Activated T-cell treated with anti-CD3 and anti-CD28 coated beads for 48 hours (primary cell): ENCODE results near the gene DNPH1.

Source experiments
- DNase-seq: peaks from one replicate; pipeline ENCODE4 v3.0.0-alpha.2; 2020; ENCODE audit warnings: low read depth

DNPH1 gene

DNA sequence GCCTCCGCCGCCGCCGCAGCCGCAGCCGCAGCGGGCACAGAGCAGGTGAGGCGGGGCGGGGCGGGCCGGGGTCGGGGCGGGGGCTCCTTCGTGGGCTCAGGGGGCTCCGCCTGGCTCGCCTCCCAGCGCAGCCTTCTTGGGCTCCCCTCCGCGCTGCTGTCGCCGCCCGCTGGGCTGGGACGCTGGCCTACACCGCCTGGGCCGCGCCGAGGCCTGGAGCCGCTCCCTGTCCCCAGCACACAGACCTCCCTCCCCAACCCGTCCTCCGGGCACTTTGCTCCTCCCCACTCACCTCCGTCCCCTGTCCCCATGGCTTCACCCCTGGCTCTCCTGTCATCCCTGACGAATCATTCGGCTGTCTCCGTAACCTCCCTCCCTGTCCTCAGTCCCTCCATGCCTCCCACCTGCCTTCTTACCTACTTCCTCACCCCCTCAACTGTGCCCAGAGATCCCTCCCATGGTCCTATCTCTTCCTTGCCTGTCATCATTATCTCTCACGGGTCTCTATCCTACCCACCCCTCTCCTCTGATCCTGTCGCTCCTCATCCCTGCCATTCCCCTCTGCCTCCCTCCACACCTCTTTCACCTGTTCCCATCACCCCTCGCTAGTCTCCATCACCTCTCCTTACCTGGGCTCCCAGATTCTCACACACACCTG, 14.5 kb upstream of the DNPH1 start:
- DNase-seq = no peak

DNA sequence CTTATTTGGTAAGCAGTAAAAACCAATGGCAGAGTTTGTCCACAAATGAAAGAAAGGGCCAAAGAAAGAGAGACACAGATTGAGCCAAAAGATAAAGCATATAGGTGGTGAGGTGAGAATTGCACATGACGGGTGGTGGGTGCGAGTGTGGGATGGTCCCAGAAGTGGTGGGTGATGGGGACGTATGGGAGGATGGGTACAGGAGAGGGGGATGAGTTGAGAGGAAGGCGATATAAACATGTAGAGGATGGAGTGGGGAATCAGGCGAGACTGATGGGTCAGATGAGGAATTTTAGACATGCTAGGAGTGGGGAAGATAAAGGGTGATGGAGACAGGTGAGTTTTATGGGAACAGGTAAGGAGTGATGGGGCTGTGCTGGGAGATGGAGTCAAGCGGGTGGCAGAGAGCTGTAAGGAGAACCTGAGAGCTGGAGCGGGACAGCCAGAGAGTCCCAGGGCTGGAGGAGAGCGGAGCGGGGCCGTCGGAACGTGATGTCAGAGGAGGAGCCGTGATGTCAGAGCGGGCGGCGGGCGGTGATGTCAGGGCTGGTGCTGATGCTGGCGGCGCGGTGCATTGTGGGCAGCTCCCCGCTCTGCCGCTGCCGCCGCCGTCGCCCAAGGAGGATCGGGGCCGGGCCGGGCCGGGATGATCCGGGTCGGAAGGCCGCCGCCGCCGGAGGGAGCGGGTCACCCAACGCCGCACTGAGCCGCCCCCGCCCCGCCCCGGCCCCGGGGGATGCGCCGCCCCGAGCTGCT, 13.8 kb upstream of the DNPH1 start, which contains the start of gene TTBK1:
Gene TTBK1, plus strand, starts transcription at position 574 of the 756 bp plus-strand sequence. CDS start 3,180 bp downstream, outside the sequence.
- no peak for DNase-seq

GRCh38 chr6:43241446-43241845, 12.2 kb upstream of the DNPH1 start:
- DNase-seq = no peak

DNA sequence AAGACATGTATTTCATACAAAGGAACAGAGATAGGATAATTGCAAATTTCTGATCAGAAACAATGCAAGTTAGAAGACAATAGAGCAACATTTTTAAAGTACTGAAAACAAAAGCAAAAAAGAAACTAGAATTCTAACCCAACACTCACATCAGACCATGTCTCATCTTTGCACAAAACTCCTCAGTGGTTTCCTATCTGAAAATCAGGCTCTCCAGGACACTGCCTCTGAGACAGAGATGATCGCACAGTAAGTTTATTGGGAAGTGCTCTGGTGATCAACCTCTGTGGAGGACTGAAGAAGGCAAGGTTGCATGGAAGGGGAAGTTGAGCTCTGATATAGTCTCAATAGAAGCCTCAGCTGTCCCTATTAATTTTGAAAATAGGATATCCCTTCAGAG, 11.7 kb upstream of the DNPH1 start:
- no peak for DNase-seq

GRCh38 chr6:43239054-43239453, 9.8 kb upstream of the DNPH1 start:
- no peak for DNase-seq

DNA sequence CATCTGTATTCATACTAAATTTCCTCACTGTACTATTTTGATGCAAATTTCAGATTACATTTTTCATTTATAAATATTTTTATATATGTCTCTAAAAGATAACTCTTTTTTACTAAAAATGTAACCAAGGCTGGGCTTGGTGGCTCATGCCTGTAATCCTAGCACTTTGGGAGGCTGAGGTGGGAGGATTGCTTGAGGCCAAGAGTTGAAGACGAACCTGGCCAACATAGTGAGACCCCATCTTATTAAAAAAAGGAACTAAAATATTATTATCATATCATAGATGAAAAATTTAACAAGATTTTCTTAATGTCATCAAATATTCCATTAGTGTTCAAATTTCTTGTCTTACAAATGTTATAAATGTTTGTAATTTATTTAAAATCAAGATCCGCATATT, 6.6 kb upstream of the DNPH1 start:
- no peak for DNase-seq

DNA sequence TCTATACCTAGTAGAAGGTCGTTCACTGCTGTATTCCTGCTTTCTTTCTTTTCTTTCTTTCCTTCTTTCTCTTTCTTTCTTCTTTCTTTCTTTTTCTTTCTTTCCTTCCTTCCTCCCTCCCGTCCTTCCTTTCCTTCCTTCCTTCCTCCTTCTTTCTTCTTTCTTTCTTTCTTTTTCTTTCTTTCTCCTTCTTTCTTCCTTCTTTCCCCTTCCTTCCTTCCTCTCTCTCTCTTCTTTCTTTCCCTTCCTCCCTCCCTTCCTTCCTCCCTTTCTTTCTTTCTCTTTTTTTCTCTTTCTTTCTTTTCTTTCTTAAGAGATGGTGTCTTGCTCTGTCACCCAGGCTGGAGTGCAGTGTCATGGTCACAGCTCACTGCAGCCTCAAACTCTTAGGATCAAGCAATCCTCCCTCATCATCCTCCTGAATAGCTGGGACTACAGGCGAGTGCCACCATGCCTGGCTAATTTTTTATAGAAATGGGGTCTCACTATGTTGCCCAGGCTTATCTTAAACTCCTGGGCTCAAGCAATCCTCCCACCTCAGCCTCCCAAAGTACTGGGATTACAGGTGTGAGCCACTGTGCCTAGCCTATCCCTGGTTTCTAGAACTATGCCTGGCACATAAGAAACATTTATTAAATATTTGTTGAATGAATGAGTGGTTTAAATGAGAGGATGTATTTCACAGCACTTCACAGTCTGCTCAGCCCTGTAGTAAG, 2.6 kb upstream of the DNPH1 start:
- no peak for DNase-seq

DNA sequence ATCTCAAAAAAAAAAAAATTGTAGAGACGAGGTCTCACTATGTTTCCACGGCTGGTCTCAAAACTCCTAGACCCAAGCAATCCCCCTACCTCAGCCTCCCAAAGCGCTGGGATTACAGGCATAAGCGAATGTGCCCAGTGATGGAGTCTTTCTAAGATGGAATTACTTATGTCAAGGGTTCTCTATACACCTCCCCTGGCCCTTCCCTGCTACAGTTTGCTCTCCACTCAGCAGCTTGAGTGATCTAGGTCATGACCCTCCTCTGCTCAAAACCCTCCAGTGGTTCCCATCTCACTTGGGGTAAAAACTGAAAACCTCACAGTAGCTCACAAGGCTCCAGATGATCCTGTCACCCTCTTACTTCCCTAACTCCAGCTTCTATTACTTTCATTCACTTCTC, 1.8 kb upstream of the DNPH1 start:
- DNase-seq = no peak

GRCh38 chr6:43229803-43230620, 731 bp upstream of the DNPH1 start:
- no peak for DNase-seq

- DNase-seq = no peak
Measured at GRCh38 chr6:43226192-43226851, 3.0 kb downstream of the DNPH1 start.

DNA sequence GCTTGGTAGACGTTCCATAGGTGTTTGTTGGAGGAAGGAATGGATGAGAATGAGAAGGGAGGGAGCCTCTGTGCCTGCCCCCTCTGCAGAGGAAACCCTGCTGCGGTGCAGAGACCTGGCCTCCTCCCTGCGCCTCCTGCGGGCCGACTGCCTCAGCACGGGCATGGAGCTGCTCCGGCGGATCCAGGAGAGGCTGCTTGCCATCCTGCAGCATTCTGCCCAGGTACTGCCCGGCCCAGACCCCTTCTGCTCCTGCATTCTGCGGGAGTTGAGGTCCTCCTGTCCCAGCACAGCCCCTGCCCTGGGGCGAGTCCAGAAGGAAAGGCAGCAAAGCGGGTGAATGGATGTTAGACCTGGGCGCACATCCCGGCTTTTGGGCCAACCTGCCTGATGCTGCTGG, 6.1 kb downstream of the DNPH1 start:
- no peak for DNase-seq

DNA sequence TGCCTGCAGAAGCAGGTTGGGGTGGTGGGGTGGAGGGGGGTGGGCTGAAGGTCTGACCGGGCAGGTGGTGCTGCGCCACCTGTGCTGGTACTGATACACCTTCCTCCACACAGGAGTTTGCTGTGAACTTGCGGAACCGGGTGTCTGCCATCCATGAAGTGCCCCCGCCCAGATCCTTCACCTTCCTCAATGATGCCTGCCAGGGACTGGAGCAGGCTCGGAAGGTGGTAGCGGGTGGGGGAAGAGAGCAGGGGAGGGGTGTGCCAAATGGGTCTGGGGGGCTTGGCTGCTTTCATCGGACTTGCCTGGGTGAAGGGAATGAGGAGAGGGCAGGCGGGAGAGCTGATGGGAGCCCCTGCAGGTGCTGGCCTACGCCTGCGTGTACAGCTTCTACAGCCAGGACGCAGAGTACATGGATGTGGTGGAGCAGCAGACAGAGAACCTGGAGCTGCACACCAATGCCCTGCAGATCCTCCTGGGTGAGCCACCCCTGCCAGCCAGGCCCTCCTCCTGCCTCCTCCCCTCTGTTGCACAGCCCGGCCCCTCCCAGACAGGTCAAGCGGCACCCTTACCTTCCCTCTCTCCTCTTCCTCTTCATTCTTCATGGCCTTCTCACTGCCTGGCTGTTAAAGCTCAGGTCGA, 6.7 kb downstream of the DNPH1 start:
- no peak for DNase-seq

DNA sequence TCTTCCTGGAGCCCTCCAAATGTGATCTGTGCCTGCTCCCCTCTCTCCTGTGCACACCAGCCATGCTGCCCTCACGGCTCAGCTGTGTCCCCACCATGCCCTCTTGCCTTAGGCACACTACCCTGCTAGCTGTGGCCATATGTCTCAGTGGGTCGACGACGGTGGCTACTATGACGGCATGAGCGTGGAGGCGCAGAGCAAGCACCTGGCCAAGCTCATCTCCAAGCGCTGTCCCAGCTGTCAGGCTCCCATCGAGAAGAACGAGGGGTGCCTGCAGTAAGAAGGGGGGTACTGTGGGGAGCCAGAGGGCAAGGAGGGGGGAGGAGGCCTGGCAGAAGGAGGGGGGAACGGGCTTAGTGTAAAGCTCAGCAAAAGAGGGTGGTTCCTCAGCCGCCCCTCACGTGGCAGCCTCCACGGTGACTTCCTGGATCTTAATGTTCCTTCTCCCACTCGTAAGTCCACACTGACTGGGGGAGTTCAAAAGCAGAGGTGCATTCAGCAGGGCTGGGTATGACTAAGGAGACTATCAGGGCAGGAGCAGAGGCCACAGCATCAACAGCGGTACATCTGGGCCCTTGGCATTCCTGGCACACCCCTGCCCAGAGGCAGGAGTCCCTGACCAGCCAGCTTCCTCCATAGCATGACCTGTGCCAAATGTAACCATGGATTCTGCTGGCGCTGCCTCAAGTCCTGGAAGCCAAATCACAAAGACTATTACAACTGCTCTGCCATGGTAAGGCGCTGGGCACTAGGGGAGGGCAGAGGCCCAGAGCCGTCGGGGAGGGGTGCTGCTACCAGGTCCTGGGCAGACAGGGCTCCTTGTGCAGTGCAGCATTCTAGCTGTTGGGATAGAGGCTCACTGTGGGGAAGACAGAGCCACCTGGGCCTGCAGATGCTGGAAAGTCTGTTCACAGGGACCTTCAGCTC, 8.0 kb downstream of the DNPH1 start:
- no peak for DNase-seq

- DNase-seq = no peak
Measured at GRCh38 chr6:43220439-43220951, 8.8 kb downstream of the DNPH1 start.

- DNase-seq = no peak
Measured at GRCh38 chr6:43219814-43220213, 9.5 kb downstream of the DNPH1 start.

DNA sequence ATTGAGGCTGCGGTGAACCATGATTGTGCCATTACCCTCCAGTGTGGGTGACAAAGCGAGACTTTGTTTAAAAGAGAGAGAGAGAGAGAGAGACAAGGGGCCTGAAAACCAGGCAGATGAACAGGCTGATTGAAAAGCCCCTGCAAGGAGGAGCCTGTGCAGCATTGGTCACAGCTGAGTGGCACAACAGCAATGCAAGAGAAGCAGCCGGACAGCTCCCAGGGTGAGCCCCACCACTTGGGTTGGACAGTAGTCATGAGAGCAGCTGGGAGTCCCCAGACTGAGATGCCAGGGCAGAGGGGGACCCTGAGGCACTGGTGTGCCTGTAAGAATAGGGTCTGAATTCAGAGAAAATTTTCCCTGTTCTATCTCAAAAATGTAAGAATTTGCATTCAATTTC, 10.2 kb downstream of the DNPH1 start:
- no peak for DNase-seq

GRCh38 chr6:43217351-43217750, 11.9 kb downstream of the DNPH1 start:
- DNase-seq = no peak

- no peak for DNase-seq
Measured at GRCh38 chr6:43216200-43216599, 13.1 kb downstream of the DNPH1 start.

DNA sequence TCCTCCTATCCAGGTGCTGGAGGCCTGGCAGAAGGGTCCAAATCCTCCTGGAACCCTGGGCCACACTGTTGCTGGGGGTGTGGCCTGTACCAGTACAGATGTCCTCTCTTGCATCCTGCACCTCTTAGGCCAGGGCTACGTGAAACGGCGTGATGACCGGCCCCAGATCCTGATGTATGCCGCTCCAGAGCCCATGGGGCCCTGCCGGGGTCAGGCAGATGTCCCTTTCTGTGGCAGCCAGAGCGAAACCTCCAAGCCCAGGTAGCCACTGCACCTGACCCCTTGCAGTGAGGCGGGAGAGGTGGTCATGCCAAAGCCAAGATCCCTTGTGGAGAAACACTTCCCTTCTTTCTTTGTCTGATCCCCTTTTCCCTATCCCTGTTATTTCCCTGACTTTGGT, 14.2 kb downstream of the DNPH1 start:
- DNase-seq = no peak

GRCh38 chr6:43213431-43213830, 15.8 kb downstream of the DNPH1 start:
- no peak for DNase-seq
